ENCODE data around the gene PRR5L. TPM values are rescaled to one million over a fixed set of nuclear protein-coding genes. Genes with fewer than 3 reads are reported as not detected.
"Not testable (repeated sequence)": the region's sequence is repeated elsewhere in the genome, so short reads cannot be mapped to it uniquely, and the experiment has no call there.

PRR5L gene
- total RNA-seq, 1 donor from 2014 or later, result 15.7 TPM

DNA sequence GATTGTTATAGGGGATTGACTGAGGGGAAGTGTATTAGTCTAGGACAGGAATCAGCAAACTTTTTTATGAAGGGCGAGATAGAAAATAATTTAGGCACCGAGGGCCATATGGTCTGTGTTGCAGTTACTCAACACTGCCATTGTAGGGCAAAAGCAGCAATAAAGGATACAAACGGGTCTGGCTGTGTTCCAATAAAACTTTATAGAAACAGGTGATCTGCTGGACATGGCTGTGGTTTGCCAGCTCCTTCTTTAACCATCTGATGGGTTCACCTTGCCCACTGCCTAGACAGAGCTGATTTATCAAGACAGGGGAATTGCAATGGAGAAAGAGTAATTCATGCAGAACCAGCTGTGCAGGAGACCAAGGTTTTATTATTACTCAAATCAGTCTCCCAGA lies 20.0 kb downstream of the PRR5L start:
- Histone ChIP-seq H3K27me3 (ENCODE audit: control insufficient read depth in 3 of 3, insufficient read depth in 3 of 3, low read length in 3 of 3) (peaks cover 0 to 4% (median 0%) of the 10 kb centered on the region in 3 donors), H3K27ac (ENCODE audit: low read depth, low read length) (no peak overlapping the region), H3K9me3 (ENCODE audit: control insufficient read depth in 3 of 3, low read length in 3 of 3) (no peaks in the 10 kb centered on the region), H3K36me3 (ENCODE audit: control insufficient read depth in 3 of 3, insufficient read depth in 3 of 3, low read length in 3 of 3) (no peaks in the 10 kb centered on the region), H3K4me3 (ENCODE audit: low read length in 3 of 3) (no peak overlapping the region), H3K9ac (ENCODE audit: low read depth in 1 of 3, low read length in 3 of 3) (no peak overlapping the region), H3K4me1 (ENCODE audit: control insufficient read depth in 3 of 3, insufficient read depth in 3 of 3, low read length in 3 of 3) (peaks cover 0 to 7% (median 3%) of the 10 kb centered on the region in 3 donors)

DNA sequence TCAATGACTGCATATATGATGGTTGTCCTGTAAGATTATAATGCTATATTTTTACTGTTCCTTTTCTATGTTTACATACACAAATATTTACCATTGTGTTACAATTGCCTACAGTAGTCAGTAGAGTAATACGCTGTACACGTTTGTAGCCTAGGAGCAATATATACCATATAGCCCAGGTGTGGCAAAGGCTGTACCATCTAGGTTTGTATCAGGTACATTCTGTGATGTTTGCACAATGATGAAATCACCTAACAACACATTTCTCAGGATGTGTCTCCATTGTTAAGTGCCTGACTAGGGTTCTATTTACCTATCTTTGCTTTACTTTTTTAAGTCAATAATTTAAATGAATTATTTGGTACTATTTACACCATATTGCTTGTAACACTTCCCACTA lies 21.9 kb downstream of the PRR5L start:
- H3K9ac ChIP-seq (ENCODE audit: low read depth in 1 of 3, low read length in 3 of 3), result no peak overlapping the region
- H3K27ac ChIP-seq (ENCODE audit: low read depth, low read length), result no peak overlapping the region
- H3K36me3 ChIP-seq (ENCODE audit: control insufficient read depth in 3 of 3, insufficient read depth in 3 of 3, low read length in 3 of 3), result no peaks in the 10 kb centered on the region
- no peak overlapping the region for H3K4me3 ChIP-seq (ENCODE audit: low read length in 3 of 3)
- peaks cover 0 to 4% (median 0%) of the 10 kb centered on the region in 3 donors for H3K27me3 ChIP-seq (ENCODE audit: control insufficient read depth in 3 of 3, insufficient read depth in 3 of 3, low read length in 3 of 3)
- H3K4me1 ChIP-seq (ENCODE audit: control insufficient read depth in 3 of 3, insufficient read depth in 3 of 3, low read length in 3 of 3), result peaks cover 0 to 7% (median 0%) of the 10 kb centered on the region in 3 donors
- no peaks in the 10 kb centered on the region for H3K9me3 ChIP-seq (ENCODE audit: control insufficient read depth in 3 of 3, low read length in 3 of 3)

DNA sequence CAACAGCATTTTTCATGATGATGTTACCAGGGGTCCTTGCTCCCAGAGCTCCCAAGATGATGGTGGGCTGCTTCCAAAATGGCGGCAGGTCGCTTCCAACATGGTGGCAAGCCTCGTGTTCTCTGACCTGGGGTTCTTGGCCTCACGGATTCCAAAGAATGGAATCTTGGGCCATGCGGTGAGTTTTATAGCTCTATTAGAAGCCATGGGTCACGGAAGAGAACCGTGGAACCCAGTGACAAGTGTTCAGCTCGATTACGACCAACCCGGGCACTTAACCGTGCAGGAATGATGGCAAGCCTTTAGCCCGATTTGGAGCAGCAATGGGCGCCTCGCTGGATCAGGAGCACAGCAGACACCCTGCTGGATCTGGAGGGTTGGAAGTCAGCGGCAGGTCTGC lies 28.9 kb downstream of the PRR5L start:
- H3K27me3 ChIP-seq (ENCODE audit: control insufficient read depth in 3 of 3, insufficient read depth in 3 of 3, low read length in 3 of 3); H3K4me1 ChIP-seq (ENCODE audit: control insufficient read depth in 3 of 3, insufficient read depth in 3 of 3, low read length in 3 of 3); H3K4me3 ChIP-seq (ENCODE audit: low read length in 3 of 3); H3K9ac ChIP-seq (ENCODE audit: low read depth in 1 of 3, low read length in 3 of 3); H3K36me3 ChIP-seq (ENCODE audit: control insufficient read depth in 3 of 3, insufficient read depth in 3 of 3, low read length in 3 of 3); H3K27ac ChIP-seq (ENCODE audit: low read depth, low read length); H3K9me3 ChIP-seq (ENCODE audit: control insufficient read depth in 3 of 3, low read length in 3 of 3): not testable (repeated sequence)

DNA sequence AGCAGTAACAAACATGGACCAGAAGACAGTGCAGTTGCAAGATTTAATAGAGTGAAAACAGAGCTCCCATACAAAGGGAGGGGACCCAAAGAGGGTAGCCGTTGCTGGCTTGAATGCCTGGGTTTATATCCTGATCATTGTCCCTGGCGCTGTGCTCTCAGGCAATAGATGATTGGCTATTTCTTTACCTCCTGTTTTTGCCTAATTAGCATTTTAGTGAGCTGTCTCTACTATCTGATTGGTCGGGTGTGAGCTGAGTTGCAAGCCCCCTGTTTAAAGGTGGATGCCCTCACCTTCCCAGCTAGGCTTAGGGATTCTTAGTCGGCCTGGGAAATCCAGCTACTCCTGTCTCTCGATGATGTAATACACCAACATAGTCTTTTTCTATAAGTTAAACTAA lies 29.3 kb downstream of the PRR5L start:
- H3K9ac ChIP-seq (ENCODE audit: low read depth in 1 of 3, low read length in 3 of 3); H3K27ac ChIP-seq (ENCODE audit: low read depth, low read length); H3K36me3 ChIP-seq (ENCODE audit: control insufficient read depth in 3 of 3, insufficient read depth in 3 of 3, low read length in 3 of 3); H3K4me1 ChIP-seq (ENCODE audit: control insufficient read depth in 3 of 3, insufficient read depth in 3 of 3, low read length in 3 of 3); H3K4me3 ChIP-seq (ENCODE audit: low read length in 3 of 3); H3K27me3 ChIP-seq (ENCODE audit: control insufficient read depth in 3 of 3, insufficient read depth in 3 of 3, low read length in 3 of 3); H3K9me3 ChIP-seq (ENCODE audit: control insufficient read depth in 3 of 3, low read length in 3 of 3): not testable (repeated sequence)

DNA sequence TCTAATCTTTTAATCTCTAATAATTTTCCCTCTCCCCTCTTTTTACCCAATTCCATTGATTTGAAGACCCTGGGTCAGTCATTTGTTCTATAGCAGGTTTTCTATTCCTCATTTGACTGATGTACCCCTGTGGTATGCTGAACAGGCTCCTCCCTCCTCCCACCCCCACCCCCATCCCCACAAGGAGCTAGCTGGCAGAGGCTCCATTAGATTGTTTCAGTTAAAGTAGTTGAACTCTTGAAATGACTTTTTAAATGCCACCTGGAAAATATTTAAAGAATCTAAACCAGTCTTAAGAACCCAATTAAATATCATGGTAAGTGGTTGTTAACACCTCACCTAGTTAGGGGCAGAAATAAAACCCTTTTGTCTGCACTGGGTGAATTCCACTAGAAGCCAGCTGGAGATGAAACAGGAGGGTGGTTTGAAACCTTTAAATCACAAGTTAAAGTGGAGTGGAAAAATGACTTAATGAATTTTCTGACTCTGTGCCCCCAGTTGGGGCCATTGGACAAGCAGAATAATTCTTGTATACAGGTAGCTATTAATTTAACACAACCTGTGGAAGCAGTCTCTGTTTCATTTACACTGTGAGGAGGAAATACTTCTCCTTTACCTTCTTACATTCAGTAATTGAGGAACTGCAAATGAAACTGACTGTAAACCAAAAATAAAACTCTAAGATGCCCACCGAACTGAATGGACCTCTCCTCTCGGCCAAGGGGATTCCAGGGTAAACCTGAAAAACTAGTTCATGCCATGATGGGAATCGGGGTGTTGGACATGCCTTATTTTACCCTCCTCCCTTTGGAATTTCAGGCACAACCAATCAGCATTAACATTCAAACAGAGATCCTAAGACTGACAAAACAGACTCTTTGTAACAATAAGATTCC lies 30.7 kb downstream of the PRR5L start:
- Histone ChIP-seq H3K9ac (ENCODE audit: low read depth in 1 of 3, low read length in 3 of 3) (no peak overlapping the region), H3K27me3 (ENCODE audit: control insufficient read depth in 3 of 3, insufficient read depth in 3 of 3, low read length in 3 of 3) (no peaks in the 10 kb centered on the region), H3K36me3 (ENCODE audit: control insufficient read depth in 3 of 3, insufficient read depth in 3 of 3, low read length in 3 of 3) (no peaks in the 10 kb centered on the region), H3K27ac (ENCODE audit: low read depth, low read length) (no peak overlapping the region), H3K9me3 (ENCODE audit: control insufficient read depth in 3 of 3, low read length in 3 of 3) (no peaks in the 10 kb centered on the region), H3K4me3 (ENCODE audit: low read length in 3 of 3) (no peak overlapping the region), H3K4me1 (ENCODE audit: control insufficient read depth in 3 of 3, insufficient read depth in 3 of 3, low read length in 3 of 3) (no peaks in the 10 kb centered on the region)

DNA sequence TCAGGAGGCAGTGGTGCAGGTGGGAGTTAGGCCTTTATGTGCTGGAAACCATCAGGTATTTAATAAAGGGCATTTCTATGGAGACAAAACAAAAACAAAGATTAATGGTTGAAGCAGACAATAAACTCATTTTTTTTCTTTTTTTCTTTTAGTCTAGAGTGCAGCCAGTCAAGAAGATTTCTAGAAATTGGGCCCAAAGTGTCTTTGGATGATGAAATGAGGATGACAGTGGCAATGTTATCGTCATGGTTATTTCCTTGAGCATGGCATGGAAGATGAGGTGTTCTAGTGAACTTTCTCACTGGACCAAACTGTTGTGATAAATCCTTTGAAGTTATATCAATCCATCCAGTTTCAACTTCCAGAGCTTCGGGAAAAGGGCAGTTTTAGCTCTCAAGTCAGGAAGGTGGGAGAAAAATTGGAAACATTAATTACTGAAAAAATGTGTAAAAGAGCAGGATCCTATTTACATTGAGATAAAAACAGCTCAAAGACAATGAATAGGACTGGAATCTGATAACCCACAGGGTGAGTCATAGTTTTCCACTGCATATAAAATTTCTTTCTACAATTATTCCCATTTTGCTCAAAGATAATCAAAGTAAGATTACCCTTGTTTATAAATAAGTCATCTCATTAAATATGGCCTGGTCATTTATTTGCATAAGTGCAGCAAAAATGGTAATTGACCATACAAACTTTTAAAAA lies 33.0 kb downstream of the PRR5L start:
- Histone ChIP-seq H3K4me3 (ENCODE audit: low read length in 3 of 3) (no peak overlapping the region), H3K9ac (ENCODE audit: low read depth in 1 of 3, low read length in 3 of 3) (no peak overlapping the region), H3K27me3 (ENCODE audit: control insufficient read depth in 3 of 3, insufficient read depth in 3 of 3, low read length in 3 of 3) (no peaks in the 10 kb centered on the region), H3K27ac (ENCODE audit: low read depth, low read length) (no peak overlapping the region), H3K9me3 (ENCODE audit: control insufficient read depth in 3 of 3, low read length in 3 of 3) (no peaks in the 10 kb centered on the region), H3K36me3 (ENCODE audit: control insufficient read depth in 3 of 3, insufficient read depth in 3 of 3, low read length in 3 of 3) (no peaks in the 10 kb centered on the region), H3K4me1 (ENCODE audit: control insufficient read depth in 3 of 3, insufficient read depth in 3 of 3, low read length in 3 of 3) (no peaks in the 10 kb centered on the region)

DNA sequence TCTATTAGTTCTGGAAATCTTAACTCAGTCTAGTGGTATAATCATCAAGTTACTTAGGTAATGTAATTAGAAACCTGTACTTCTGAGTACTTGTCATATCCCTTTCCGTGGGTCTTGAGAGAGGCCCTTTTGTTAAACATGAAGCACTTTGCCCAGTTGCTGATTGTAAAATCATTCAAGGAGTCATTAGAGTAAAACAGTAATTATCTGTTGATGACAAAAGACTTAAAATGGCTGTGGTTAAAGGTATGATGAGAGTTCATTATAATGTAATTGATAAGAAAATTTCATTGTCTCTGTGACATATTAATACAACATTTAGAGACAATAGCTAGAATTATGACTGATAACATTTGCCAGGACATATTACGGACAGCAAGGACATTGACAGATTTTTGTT lies 34.3 kb downstream of the PRR5L start:
- H3K4me3 ChIP-seq (ENCODE audit: low read length in 3 of 3), result no peak overlapping the region
- H3K27ac ChIP-seq (ENCODE audit: low read depth, low read length), result no peak overlapping the region
- H3K27me3 ChIP-seq (ENCODE audit: control insufficient read depth in 3 of 3, insufficient read depth in 3 of 3, low read length in 3 of 3), result no peaks in the 10 kb centered on the region
- H3K9ac ChIP-seq (ENCODE audit: low read depth in 1 of 3, low read length in 3 of 3), result no peak overlapping the region
- H3K4me1 ChIP-seq (ENCODE audit: control insufficient read depth in 3 of 3, insufficient read depth in 3 of 3, low read length in 3 of 3), result no peaks in the 10 kb centered on the region
- H3K36me3 ChIP-seq (ENCODE audit: control insufficient read depth in 3 of 3, insufficient read depth in 3 of 3, low read length in 3 of 3), result no peaks in the 10 kb centered on the region
- no peaks in the 10 kb centered on the region for H3K9me3 ChIP-seq (ENCODE audit: control insufficient read depth in 3 of 3, low read length in 3 of 3)

DNA sequence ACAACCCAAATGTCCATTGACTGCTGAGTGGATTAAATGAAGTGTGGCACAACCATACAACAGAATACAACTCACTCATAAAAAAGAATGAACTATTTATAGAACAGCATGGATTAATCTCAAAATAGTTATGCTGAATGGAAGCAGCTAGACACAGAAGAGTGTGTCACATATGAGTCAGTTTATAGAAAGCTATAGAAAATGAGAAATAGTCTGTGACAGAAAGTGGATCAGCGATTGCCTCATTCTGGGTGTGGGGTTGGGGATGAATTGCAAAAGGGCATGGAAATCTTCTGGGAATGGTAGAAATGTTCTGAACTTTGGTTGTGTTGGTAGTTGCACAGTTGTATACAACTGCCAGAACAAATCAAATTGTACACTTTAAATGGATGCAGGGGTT lies 37.4 kb downstream of the PRR5L start:
- Histone ChIP-seq H3K4me1 (ENCODE audit: control insufficient read depth in 3 of 3, insufficient read depth in 3 of 3, low read length in 3 of 3) (no peaks in the 10 kb centered on the region), H3K27me3 (ENCODE audit: control insufficient read depth in 3 of 3, insufficient read depth in 3 of 3, low read length in 3 of 3) (no peaks in the 10 kb centered on the region), H3K4me3 (ENCODE audit: low read length in 3 of 3) (no peak overlapping the region), H3K27ac (ENCODE audit: low read depth, low read length) (no peak overlapping the region), H3K36me3 (ENCODE audit: control insufficient read depth in 3 of 3, insufficient read depth in 3 of 3, low read length in 3 of 3) (no peaks in the 10 kb centered on the region), H3K9me3 (ENCODE audit: control insufficient read depth in 3 of 3, low read length in 3 of 3) (no peaks in the 10 kb centered on the region), H3K9ac (ENCODE audit: low read depth in 1 of 3, low read length in 3 of 3) (no peak overlapping the region)

DNA sequence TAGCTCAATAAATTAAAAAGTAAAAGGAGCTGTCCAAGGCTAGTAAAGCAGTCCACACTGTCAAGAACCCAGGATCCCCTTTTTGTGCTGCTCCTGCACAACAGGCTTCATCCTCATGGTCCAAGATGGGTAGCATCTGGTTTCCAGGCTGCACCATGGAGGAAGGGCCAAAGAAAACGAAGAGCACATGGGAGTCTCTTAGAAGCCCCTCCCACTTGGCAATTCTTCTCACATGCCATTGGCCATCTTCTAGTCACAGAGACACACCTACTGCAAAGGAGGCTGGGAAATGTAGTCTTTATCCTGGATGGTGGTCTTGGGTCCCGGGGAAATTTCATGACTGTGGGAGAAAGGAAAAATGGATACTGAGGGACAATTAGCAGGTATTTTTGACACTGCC lies 37.8 kb downstream of the PRR5L start:
- Histone ChIP-seq H3K27me3 (ENCODE audit: control insufficient read depth in 3 of 3, insufficient read depth in 3 of 3, low read length in 3 of 3) (no peaks in the 10 kb centered on the region), H3K9me3 (ENCODE audit: control insufficient read depth in 3 of 3, low read length in 3 of 3) (no peaks in the 10 kb centered on the region), H3K4me3 (ENCODE audit: low read length in 3 of 3) (no peak overlapping the region), H3K27ac (ENCODE audit: low read depth, low read length) (no peak overlapping the region), H3K36me3 (ENCODE audit: control insufficient read depth in 3 of 3, insufficient read depth in 3 of 3, low read length in 3 of 3) (no peaks in the 10 kb centered on the region), H3K9ac (ENCODE audit: low read depth in 1 of 3, low read length in 3 of 3) (no peak overlapping the region), H3K4me1 (ENCODE audit: control insufficient read depth in 3 of 3, insufficient read depth in 3 of 3, low read length in 3 of 3) (no peaks in the 10 kb centered on the region)

DNA sequence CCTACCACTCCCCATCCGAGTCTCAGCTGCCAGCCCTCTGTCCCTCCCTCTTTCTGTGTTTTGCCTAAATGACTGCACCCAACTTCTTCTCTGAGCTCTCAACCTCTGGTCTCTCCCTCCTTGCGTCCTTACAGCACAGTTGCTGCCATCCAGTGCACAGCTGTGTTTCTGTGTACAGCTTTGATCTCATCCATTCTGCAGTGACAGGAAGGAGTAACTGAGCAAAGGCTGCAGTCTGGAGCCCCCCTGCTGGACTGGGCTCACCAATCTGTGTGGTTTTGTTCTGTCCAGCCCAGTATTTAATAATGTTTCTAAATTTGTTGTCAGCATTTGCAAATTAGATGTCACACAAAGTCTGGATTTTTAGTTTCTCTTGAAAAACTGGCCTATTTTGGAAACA lies 43.8 kb downstream of the PRR5L start:
- Histone ChIP-seq H3K27ac (ENCODE audit: low read depth, low read length) (no peak overlapping the region), H3K36me3 (ENCODE audit: control insufficient read depth in 3 of 3, insufficient read depth in 3 of 3, low read length in 3 of 3) (no peaks in the 10 kb centered on the region), H3K4me1 (ENCODE audit: control insufficient read depth in 3 of 3, insufficient read depth in 3 of 3, low read length in 3 of 3) (no peaks in the 10 kb centered on the region), H3K4me3 (ENCODE audit: low read length in 3 of 3) (no peak overlapping the region), H3K9me3 (ENCODE audit: control insufficient read depth in 3 of 3, low read length in 3 of 3) (no peaks in the 10 kb centered on the region), H3K9ac (ENCODE audit: low read depth in 1 of 3, low read length in 3 of 3) (no peak overlapping the region), H3K27me3 (ENCODE audit: control insufficient read depth in 3 of 3, insufficient read depth in 3 of 3, low read length in 3 of 3) (no peaks in the 10 kb centered on the region)
